Measurements from ENCODE around the gene ABCC5.

The ABCC5 gene

GRCh38 chr3:183954875-183955274 lies 62.8 kb downstream of the ABCC5 start:
- no peak for TF ChIP-seq CTCF (IDR thresholded peaks at IDR 0.05; ENCODE audit: insufficient read depth, low read length, poor library complexity, severe bottlenecking)
- TF ChIP-seq EZH2phosphoT487 (conservative IDR thresholded peaks at IDR 0.05; ENCODE audit: low read length), result no peak
- Histone ChIP-seq H3K9me3 (ENCODE audit: insufficient read depth, low read length) (no peaks in the 10 kb centered on the region), H3K9ac (ENCODE audit: low read length) (no peak overlapping the region), H3K27ac (ENCODE audit: low read depth, low read length) (no peak overlapping the region), H3K36me3 (ENCODE audit: low read length) (no peaks in the 10 kb centered on the region), H3K9me2 (replicated peaks; ENCODE audit: insufficient read depth, low read length) (no peaks in the 10 kb centered on the region), H4K20me1 (ENCODE audit: low read depth, low read length) (no peaks in the 10 kb centered on the region), H3F3A (ENCODE audit: insufficient read depth) (no peaks in the 10 kb centered on the region), H3K4me3 (ENCODE audit: insufficient read depth, low read length, poor library complexity, severe bottlenecking) (no peak overlapping the region), H3K27me3 (ENCODE audit: low read length) (no peaks in the 10 kb centered on the region), H2AFZ (ENCODE audit: low read depth, low read length, severe bottlenecking) (no peak overlapping the region), H3K4me2 (ENCODE audit: low read depth, low read length, poor library complexity, severe bottlenecking) (no peak overlapping the region), H3K79me2 (ENCODE audit: insufficient read depth, low read length) (no peaks in the 10 kb centered on the region)

- Histone ChIP-seq H3K79me2 (ENCODE audit: insufficient read depth, low read length) (no peaks in the 10 kb centered on the region), H3F3A (ENCODE audit: insufficient read depth) (no peaks in the 10 kb centered on the region), H3K9me3 (ENCODE audit: insufficient read depth, low read length) (no peaks in the 10 kb centered on the region), H3K27ac (ENCODE audit: low read depth, low read length) (no peak overlapping the region), H4K20me1 (ENCODE audit: low read depth, low read length) (no peaks in the 10 kb centered on the region), H3K27me3 (ENCODE audit: low read length) (no peaks in the 10 kb centered on the region), H3K36me3 (ENCODE audit: low read length) (no peaks in the 10 kb centered on the region), H3K9me2 (replicated peaks; ENCODE audit: insufficient read depth, low read length) (no peaks in the 10 kb centered on the region), H3K4me3 (ENCODE audit: insufficient read depth, low read length, poor library complexity, severe bottlenecking) (no peak overlapping the region), H2AFZ (ENCODE audit: low read depth, low read length, severe bottlenecking) (no peak overlapping the region), H3K9ac (ENCODE audit: low read length) (no peak overlapping the region), H3K4me2 (ENCODE audit: low read depth, low read length, poor library complexity, severe bottlenecking) (no peak overlapping the region)
- TF ChIP-seq CTCF (IDR thresholded peaks at IDR 0.05; ENCODE audit: insufficient read depth, low read length, poor library complexity, severe bottlenecking) (no peak), EZH2phosphoT487 (conservative IDR thresholded peaks at IDR 0.05; ENCODE audit: low read length) (no peak)
Observed at GRCh38 chr3:183953471-183954070, 64.1 kb downstream of the ABCC5 start.

DNA sequence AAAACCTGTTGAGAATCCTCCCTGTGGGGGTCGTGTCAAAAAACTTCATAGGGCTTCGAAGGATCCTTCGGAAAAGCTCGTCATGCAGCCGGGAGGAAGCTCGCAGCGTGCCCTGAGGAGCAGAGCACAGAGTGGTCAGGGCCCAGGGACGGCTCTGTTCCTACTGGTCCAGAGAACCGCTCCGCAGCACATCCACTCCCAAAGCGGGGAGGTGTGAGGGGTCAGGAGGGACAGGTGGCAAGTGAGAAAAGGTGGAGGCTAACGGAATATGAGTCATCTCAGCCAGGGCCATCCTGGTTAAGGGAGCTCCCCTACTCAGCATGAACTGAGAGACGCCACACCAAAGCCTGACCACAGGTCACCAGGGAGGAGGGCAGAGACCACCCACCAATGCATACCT lies 66.2 kb downstream of the ABCC5 start:
- Histone ChIP-seq H4K20me1 (ENCODE audit: low read depth, low read length) (no peaks in the 10 kb centered on the region), H3F3A (ENCODE audit: insufficient read depth) (no peaks in the 10 kb centered on the region), H2AFZ (ENCODE audit: low read depth, low read length, severe bottlenecking) (no peak overlapping the region), H3K27ac (ENCODE audit: low read depth, low read length) (no peak overlapping the region), H3K4me2 (ENCODE audit: low read depth, low read length, poor library complexity, severe bottlenecking) (no peak overlapping the region), H3K4me3 (ENCODE audit: insufficient read depth, low read length, poor library complexity, severe bottlenecking) (no peak overlapping the region), H3K27me3 (ENCODE audit: low read length) (no peaks in the 10 kb centered on the region), H3K9me2 (replicated peaks; ENCODE audit: insufficient read depth, low read length) (no peaks in the 10 kb centered on the region), H3K79me2 (ENCODE audit: insufficient read depth, low read length) (no peaks in the 10 kb centered on the region), H3K9me3 (ENCODE audit: insufficient read depth, low read length) (no peaks in the 10 kb centered on the region), H3K9ac (ENCODE audit: low read length) (no peak overlapping the region), H3K36me3 (ENCODE audit: low read length) (no peaks in the 10 kb centered on the region)
- TF ChIP-seq CTCF (IDR thresholded peaks at IDR 0.05; ENCODE audit: insufficient read depth, low read length, poor library complexity, severe bottlenecking) (no peak), EZH2phosphoT487 (conservative IDR thresholded peaks at IDR 0.05; ENCODE audit: low read length) (no peak)
